GM12891 (cell line): ENCODE data around the gene APBB2.

Experiments
- PAX5 ChIP-seq: IDR thresholded peaks from 2 replicates; pipeline ENCODE4 v1.6.1; 2011; ENCODE audit warnings: low read length, moderate library complexity, mild to moderate bottlenecking; ENCODE audit not compliant: insufficient read depth, severe bottlenecking
- POLR2A ChIP-seq: IDR thresholded peaks from 2 replicates; pipeline ENCODE4 v1.6.1; 2011; ENCODE audit warnings: low read depth, low read length, control low read depth
- POLR2AphosphoS5 ChIP-seq: IDR thresholded peaks from 2 replicates; pipeline ENCODE4 v1.6.1; 2011; ENCODE audit warnings: low read depth, low read length, control low read depth
- SPI1 ChIP-seq: IDR thresholded peaks from 2 replicates; pipeline ENCODE4 v1.6.1; 2011; ENCODE audit warnings: low read depth, low read length, control low read depth
- TAF1 ChIP-seq: IDR thresholded peaks from 2 replicates; pipeline ENCODE4 v1.6.1; 2011; ENCODE audit warnings: low read depth, low read length, control low read depth

DNA sequence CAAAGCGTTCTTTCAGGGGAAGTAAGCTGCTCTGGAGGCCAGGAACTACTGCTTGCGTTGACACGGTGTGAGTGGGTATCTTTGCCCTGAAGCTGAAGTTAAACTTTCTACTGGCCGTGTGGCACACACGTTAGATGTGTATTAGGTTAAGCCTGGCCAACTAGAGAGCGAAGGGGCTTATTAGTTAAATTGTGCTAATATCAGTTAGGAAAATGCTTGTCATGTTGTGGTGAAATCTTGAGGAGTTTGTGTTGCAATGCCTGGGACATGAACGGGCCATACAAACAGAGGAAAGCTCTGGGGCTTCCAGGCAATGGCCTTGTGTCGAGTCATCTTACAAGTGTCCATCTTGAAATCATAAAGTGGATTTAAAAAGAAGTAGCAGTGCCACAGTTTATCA, 402.0 kb downstream of the APBB2 start:
- TF ChIP-seq POLR2AphosphoS5 (no peak), TAF1 (no peak), SPI1 (no peak), POLR2A (no peak), PAX5 (no peak)
